KMS-11 (cell line): Measurements from ENCODE around the gene KRT7.

Source experiments
- H2AFZ ChIP-seq: fragments of 200-600 bp; sonication (generic); 2 replicates; pipeline ENCODE4 v1.6.1; 2016; ENCODE audit warnings: antibody characterized with exemption, mixed run types, low read depth
- H3K27ac ChIP-seq: fragments of 200-600 bp; sonication (generic); 2 replicates; pipeline ENCODE4 v1.6.1; 2016; ENCODE audit warnings: mild to moderate bottlenecking, mixed run types
- H3K27me3 ChIP-seq: fragments of 200-600 bp; sonication (generic); 2 replicates; pipeline ENCODE4 v1.6.1; 2017; ENCODE audit warnings: mild to moderate bottlenecking, low read depth, mixed run types, moderate library complexity; ENCODE audit not compliant: insufficient read depth
- H3K36me3 ChIP-seq: fragments of 200-600 bp; sonication (generic); 2 replicates; pipeline ENCODE4 v1.6.1; 2017; ENCODE audit warnings: mild to moderate bottlenecking, mixed run types; ENCODE audit not compliant: insufficient read depth
- H3K4me1 ChIP-seq: fragments of 200-600 bp; sonication (generic); 2 replicates; pipeline ENCODE4 v1.6.1; 2016; ENCODE audit warnings: mild to moderate bottlenecking, low read depth, mixed run types; ENCODE audit not compliant: poor library complexity, severe bottlenecking
- H3K4me2 ChIP-seq: fragments of 200-600 bp; sonication (generic); 2 replicates; pipeline ENCODE4 v1.7.0; 2016; ENCODE audit warnings: mild to moderate bottlenecking, mixed run types
- H3K4me3 ChIP-seq: fragments of 200-600 bp; sonication (generic); IDR thresholded peaks from 2 replicates; pipeline ENCODE4 v1.6.1; 2017; ENCODE audit warnings: low read depth, low read length, mixed read lengths; ENCODE audit not compliant: insufficient read depth
- H3K79me2 ChIP-seq: fragments of 200-600 bp; sonication (generic); 2 replicates; pipeline ENCODE4 v1.6.1; 2016; ENCODE audit warnings: low read depth, mixed run types; ENCODE audit not compliant: insufficient read depth
- H3K9ac ChIP-seq: fragments of 200-600 bp; sonication (generic); 2 replicates; pipeline ENCODE4 v1.6.1; 2016; ENCODE audit warnings: mild to moderate bottlenecking, mixed run types
- H4K20me1 ChIP-seq: fragments of 200-600 bp; sonication (generic); 2 replicates; pipeline ENCODE4 v1.6.1; 2016; ENCODE audit warnings: mild to moderate bottlenecking, mixed run types; ENCODE audit not compliant: insufficient read depth
- CTCF ChIP-seq: fragments of 200-600 bp; sonication (generic); conservative IDR thresholded peaks from 2 replicates; pipeline ENCODE4 v1.6.1; 2017; ENCODE audit warnings: low read depth, mild to moderate bottlenecking, antibody characterized with exemption, low read length, moderate library complexity, mixed read lengths

Gene KRT7

DNA sequence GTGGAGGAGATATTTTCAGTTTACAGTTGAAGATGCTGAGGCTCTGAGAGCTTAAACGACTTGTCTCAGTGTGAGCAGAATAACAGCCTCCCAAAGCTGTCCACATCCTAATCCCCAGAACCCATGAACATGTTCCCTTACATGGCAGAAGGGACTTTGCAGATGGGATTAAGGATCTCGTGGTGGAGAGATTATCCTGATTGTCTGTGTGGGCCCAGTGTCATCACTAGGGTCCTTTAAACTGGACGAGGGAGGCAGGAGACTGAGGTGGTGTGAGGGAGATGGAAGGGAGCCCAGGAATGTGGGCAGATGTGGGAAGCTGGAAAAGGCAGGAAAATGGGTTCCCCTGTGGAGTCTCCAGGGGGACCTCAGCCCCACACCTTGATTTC, 31.6 kb upstream of the KRT7 start:
- Histone ChIP-seq H3K4me3 (no peak overlapping the region), H4K20me1 (no peaks in the 10 kb centered on the region), H3K79me2 (no peaks in the 10 kb centered on the region), H3K36me3 (no peaks in the 10 kb centered on the region), H3K4me1 (no peaks in the 10 kb centered on the region), H3K27me3 (no peaks in the 10 kb centered on the region; the same call in 1 of the 2 replicates), H2AFZ (no peak overlapping the region), H3K4me2 (no peak overlapping the region), H3K9ac (no peak overlapping the region), H3K27ac (no peak overlapping the region)
- no peak for TF ChIP-seq CTCF

DNA sequence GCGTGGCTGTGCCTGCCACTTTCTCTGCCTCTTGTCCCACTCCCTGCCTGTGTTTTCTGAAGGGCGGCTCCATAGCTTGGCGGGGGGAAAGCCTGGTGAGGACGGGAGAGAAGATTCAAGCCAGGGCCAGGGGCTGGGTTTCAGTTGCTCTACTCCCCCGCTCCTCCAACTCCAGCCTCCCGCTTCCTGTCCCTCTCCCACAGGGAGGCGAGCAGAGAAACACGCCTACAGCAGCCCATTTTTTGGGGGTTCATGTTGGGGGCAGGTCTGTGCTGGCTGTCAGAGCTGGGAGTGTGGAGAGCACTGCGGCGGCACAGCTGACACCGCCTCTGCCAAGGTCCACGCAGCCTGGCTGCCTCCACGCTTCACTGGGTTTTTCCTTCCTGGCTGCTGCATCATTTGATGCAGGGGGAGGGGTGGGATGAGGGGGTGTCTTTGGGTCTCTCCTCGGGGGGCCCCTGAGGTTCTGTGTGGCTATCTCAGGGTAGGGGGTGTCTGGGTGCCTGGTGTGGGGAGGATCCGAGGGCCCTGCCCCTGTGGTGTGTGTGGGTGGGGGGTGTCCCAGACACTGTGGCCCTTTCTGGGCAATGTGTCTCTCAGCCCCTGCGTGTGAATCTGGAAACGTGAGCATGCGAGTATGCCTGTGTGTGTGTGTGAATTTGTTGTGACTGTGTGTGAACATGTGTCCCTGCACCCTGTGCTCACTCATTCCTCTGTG, 30.5 kb upstream of the KRT7 start:
- H3K27me3 ChIP-seq, result no peaks in the 10 kb centered on the region; the same call in 1 of the 2 replicates
- H3K4me1 ChIP-seq, result no peaks in the 10 kb centered on the region
- no peak overlapping the region for H3K27ac ChIP-seq
- H3K36me3 ChIP-seq, result no peaks in the 10 kb centered on the region
- H2AFZ ChIP-seq, result no peak overlapping the region
- no peak for TF ChIP-seq CTCF
- no peak overlapping the region for H3K4me3 ChIP-seq
- no peak overlapping the region for H3K4me2 ChIP-seq
- H3K79me2 ChIP-seq, result no peaks in the 10 kb centered on the region
- H3K9ac ChIP-seq, result no peak overlapping the region
- no peaks in the 10 kb centered on the region for H4K20me1 ChIP-seq

GRCh38 chr12:52203079-52203921, 29.7 kb upstream of the KRT7 start:
- H3K79me2 ChIP-seq, result no peaks in the 10 kb centered on the region
- H3K4me3 ChIP-seq, result no peak overlapping the region
- no peak overlapping the region for H3K4me2 ChIP-seq
- no peaks in the 10 kb centered on the region for H4K20me1 ChIP-seq
- no peaks in the 10 kb centered on the region for H3K4me1 ChIP-seq
- H3K27ac ChIP-seq, result no peak overlapping the region
- H3K36me3 ChIP-seq, result no peaks in the 10 kb centered on the region
- peaks cover 5% of the 10 kb centered on the region; the same call in 1 of the 2 replicates for H3K27me3 ChIP-seq
- no peak for TF ChIP-seq CTCF
- H3K9ac ChIP-seq, result no peak overlapping the region
- H2AFZ ChIP-seq, result no peak overlapping the region

DNA sequence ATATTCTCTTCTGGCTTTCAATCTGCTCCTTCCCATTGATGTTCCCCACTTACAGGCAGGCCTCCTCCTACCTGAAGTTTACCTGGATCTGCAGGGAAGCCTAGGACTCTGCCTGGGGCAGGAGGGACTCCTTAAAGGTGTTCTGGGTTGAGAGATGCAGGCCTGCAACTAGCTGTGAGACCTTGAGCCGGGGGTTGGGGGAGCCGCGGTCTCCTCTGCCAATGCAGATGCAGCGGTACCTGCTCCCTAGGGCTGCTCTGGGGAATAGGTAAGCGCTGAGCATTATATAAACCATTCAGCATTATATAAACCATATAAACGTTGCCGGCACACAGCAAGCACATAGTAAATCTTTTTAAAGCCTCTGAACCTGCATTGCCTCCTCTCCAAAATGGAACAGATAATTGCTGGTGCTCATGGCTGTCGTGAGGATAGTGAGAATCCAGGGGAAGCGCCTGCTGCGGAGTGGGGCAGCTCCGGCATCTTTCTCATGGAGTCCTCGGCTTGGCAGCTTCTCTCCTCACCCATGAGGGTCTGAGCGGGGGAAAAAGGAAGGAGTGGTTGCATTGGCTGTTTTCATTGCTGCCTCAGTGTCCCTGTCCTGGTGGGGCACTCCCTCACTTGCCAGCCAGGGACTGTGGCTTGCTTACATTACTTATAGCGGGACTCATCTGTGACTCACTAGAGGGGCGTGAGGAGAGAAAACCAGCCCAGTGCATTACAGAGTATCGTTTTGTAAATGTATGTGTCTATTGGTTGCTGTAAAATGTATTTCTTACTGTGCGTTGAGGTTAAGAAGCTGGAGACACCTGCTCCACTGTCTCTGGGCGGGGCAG, 28.7 kb upstream of the KRT7 start:
- TF ChIP-seq CTCF, result no peak
- Histone ChIP-seq H3K36me3 (no peaks in the 10 kb centered on the region), H4K20me1 (no peaks in the 10 kb centered on the region), H3K4me3 (no peak overlapping the region), H3K27ac (no peak overlapping the region), H3K4me1 (no peaks in the 10 kb centered on the region), H3K79me2 (no peaks in the 10 kb centered on the region), H2AFZ (no peak overlapping the region), H3K4me2 (no peak overlapping the region), H3K9ac (no peak overlapping the region), H3K27me3 (peaks cover 10% of the 10 kb centered on the region; the same call in 1 of the 2 replicates)
